Activated naive CD4-positive, alpha-beta T cell treated with anti-CD3 and anti-CD28 coated beads, Interleukin-2, amount 50 U/mL, for 16 hours (primary cell): ENCODE results near the gene ZNF224.

Experiments
- DNase-seq: peaks from one replicate; pipeline ENCODE4 v3.0.0-alpha.2; 2020

Gene ZNF224

GRCh38 chr19:44141191-44142058, 47.3 kb downstream of the ZNF224 start, which contains the start of gene ZNF234:
TSS of gene ZNF234 (plus strand) at chr19:44141554. CDS start at chr19:44144633, 3,079 bp downstream.
- peak; percentile 74 for DNase-seq

GRCh38 chr19:44142059-44142433, 47.9 kb downstream of the ZNF224 start:
- DNase-seq = no peak

GRCh38 chr19:44149776-44150175, 55.6 kb downstream of the ZNF224 start:
- no peak for DNase-seq

GRCh38 chr19:44151491-44151890, 57.3 kb downstream of the ZNF224 start:
- DNase-seq = no peak

GRCh38 chr19:44156475-44156874, 62.3 kb downstream of the ZNF224 start:
- DNase-seq = no peak
